ENCODE results near the gene B3GLCT. TPM values are rescaled to one million over a fixed set of nuclear protein-coding genes. Genes with fewer than 3 reads are reported as not detected.
A peak's percentile ranks its signal among the peaks of the same experiment; 100 is the strongest.

B3GLCT gene
- total and polyA plus RNA-seq, 2 experiments from 2014 or later = 2.2 to 4.4 TPM

DNA sequence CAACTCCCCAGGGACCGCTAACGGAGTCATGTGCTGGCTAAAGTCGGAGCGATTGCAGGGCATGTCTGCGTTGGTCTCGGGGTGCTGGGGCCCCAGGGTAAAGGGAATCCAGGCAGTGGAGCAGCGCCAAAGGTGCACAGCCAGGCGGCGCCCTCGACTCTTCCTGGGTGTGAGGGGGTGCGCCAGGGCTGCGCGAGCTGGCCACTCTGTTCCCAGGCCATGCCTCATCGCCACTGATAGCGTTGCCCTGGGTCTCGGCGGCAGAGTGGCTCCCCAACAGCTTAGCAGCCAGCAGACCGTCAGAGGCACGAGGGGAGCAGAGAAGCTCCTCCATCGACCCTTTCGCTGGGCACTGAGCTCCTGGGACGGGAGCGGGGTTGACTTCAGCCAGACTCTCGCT, 152.7 kb downstream of the B3GLCT start:
- H3F3A ChIP-seq (replicated peaks; ENCODE audit: low read depth) = no peaks in the 10 kb centered on the region
- Mint-ChIP-seq H3K36me3 (ENCODE audit: low read depth) (peaks cover 25% of the 10 kb centered on the region), H3K27ac (no peak overlapping the region), H3K9me3 (peaks cover 42% of the 10 kb centered on the region), H3K27me3 (ENCODE audit: insufficient read depth, low read depth, poor library complexity) (peaks cover 6% of the 10 kb centered on the region), H3K4me1 (peaks cover 6% of the 10 kb centered on the region; the same call in 2 of the 3 replicates), H3K4me3 (no peak overlapping the region)
- no peak overlapping the region for H3K4me3 ChIP-seq
- peaks cover 6% of the 10 kb centered on the region for H3K36me3 ChIP-seq (ENCODE audit: insufficient read depth)
- no peaks in the 10 kb centered on the region for H3K79me2 ChIP-seq (replicated peaks; ENCODE audit: insufficient read depth)
- H3K4me1 ChIP-seq (ENCODE audit: insufficient read depth) = no peaks in the 10 kb centered on the region
- no peaks in the 10 kb centered on the region for H3K27me3 ChIP-seq (ENCODE audit: insufficient read depth)
- H3K9me2 ChIP-seq (ENCODE audit: insufficient read depth) = 0 out of 2 replicates have a peak, but pooled peaks cover 8% of the 10 kb centered on the region
- no peak overlapping the region for H3K27ac ChIP-seq (ENCODE audit: low read depth)
- TF ChIP-seq, protein P1, sequence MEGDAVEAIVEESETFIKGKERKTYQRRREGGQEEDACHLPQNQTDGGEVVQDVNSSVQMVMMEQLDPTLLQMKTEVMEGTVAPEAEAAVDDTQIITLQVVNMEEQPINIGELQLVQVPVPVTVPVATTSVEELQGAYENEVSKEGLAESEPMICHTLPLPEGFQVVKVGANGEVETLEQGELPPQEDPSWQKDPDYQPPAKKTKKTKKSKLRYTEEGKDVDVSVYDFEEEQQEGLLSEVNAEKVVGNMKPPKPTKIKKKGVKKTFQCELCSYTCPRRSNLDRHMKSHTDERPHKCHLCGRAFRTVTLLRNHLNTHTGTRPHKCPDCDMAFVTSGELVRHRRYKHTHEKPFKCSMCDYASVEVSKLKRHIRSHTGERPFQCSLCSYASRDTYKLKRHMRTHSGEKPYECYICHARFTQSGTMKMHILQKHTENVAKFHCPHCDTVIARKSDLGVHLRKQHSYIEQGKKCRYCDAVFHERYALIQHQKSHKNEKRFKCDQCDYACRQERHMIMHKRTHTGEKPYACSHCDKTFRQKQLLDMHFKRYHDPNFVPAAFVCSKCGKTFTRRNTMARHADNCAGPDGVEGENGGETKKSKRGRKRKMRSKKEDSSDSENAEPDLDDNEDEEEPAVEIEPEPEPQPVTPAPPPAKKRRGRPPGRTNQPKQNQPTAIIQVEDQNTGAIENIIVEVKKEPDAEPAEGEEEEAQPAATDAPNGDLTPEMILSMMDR (conservative IDR thresholded peaks at IDR 0.05; ENCODE audit: low read depth in 2 of 2) = peak in 1 of 2 experiments; percentile 45; a peak in 2 of 4 replicates
- no peak for TF ChIP-seq STAT1 (IDR thresholded peaks at IDR 0.05; ENCODE audit: unreplicated experiment)
- TF ChIP-seq, protein P2, sequence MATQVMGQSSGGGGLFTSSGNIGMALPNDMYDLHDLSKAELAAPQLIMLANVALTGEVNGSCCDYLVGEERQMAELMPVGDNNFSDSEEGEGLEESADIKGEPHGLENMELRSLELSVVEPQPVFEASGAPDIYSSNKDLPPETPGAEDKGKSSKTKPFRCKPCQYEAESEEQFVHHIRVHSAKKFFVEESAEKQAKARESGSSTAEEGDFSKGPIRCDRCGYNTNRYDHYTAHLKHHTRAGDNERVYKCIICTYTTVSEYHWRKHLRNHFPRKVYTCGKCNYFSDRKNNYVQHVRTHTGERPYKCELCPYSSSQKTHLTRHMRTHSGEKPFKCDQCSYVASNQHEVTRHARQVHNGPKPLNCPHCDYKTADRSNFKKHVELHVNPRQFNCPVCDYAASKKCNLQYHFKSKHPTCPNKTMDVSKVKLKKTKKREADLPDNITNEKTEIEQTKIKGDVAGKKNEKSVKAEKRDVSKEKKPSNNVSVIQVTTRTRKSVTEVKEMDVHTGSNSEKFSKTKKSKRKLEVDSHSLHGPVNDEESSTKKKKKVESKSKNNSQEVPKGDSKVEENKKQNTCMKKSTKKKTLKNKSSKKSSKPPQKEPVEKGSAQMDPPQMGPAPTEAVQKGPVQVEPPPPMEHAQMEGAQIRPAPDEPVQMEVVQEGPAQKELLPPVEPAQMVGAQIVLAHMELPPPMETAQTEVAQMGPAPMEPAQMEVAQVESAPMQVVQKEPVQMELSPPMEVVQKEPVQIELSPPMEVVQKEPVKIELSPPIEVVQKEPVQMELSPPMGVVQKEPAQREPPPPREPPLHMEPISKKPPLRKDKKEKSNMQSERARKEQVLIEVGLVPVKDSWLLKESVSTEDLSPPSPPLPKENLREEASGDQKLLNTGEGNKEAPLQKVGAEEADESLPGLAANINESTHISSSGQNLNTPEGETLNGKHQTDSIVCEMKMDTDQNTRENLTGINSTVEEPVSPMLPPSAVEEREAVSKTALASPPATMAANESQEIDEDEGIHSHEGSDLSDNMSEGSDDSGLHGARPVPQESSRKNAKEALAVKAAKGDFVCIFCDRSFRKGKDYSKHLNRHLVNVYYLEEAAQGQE (IDR thresholded peaks at IDR 0.05; ENCODE audit: unreplicated experiment) = no peak
- peak overlapping the region; percentile 89 for H2AFZ ChIP-seq
- no peak overlapping the region for H3K4me2 ChIP-seq
- no peaks in the 10 kb centered on the region for H4K20me1 ChIP-seq (replicated peaks; ENCODE audit: insufficient read depth)
- peak; percentile 48 for DNase-seq (ENCODE audit: low spot score)
- ATAC-seq = peak; percentile 95

DNA sequence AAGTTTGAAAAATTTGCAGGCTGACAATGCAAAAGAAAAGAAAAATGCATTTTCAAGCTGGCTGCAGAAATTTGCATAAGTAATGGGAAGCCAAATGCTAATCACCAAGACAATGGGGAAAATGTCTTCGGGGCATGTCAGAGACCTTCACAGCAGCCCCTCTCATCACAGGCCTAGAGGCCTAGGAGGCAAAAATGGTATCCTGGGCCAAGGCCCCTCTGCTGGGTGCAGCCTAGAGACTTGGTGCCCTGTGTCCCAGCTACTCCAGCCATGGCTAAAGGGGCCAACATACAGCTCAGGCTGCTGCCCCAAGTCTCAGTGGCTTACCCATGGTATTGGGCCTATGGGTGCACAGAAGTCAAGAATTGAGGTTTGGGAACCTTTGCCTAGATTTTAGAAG, 155.2 kb downstream of the B3GLCT start:
- no peaks in the 10 kb centered on the region for H3K27me3 ChIP-seq (ENCODE audit: insufficient read depth)
- H3F3A ChIP-seq (replicated peaks; ENCODE audit: low read depth) = no peaks in the 10 kb centered on the region
- peaks cover 6% of the 10 kb centered on the region; the same call in 2 of the 3 replicates for H3K4me1 Mint-ChIP-seq
- peaks cover 4% of the 10 kb centered on the region for H3K27me3 Mint-ChIP-seq (ENCODE audit: insufficient read depth, low read depth, poor library complexity)
- DNase-seq (ENCODE audit: low spot score) (no peak), ATAC-seq (no peak)
- no peaks in the 10 kb centered on the region for H3K4me1 ChIP-seq (ENCODE audit: insufficient read depth)
- H3K27ac Mint-ChIP-seq = no peak overlapping the region
- no peak overlapping the region for H2AFZ ChIP-seq
- H3K9me2 ChIP-seq (ENCODE audit: insufficient read depth) = no peaks in the 10 kb centered on the region; the same call in none of the 2 replicates
- H4K20me1 ChIP-seq (replicated peaks; ENCODE audit: insufficient read depth) = no peaks in the 10 kb centered on the region
- peaks cover 6% of the 10 kb centered on the region for H3K36me3 ChIP-seq (ENCODE audit: insufficient read depth)
- no peak overlapping the region for H3K27ac ChIP-seq (ENCODE audit: low read depth)
- H3K9me3 Mint-ChIP-seq = peaks cover 55% of the 10 kb centered on the region
- no peaks in the 10 kb centered on the region for H3K79me2 ChIP-seq (replicated peaks; ENCODE audit: insufficient read depth)
- H3K4me3 ChIP-seq = no peak overlapping the region
- no peak overlapping the region for H3K4me3 Mint-ChIP-seq
- H3K36me3 Mint-ChIP-seq (ENCODE audit: low read depth) = peaks cover 25% of the 10 kb centered on the region
- H3K4me2 ChIP-seq = no peak overlapping the region
- TF ChIP-seq ZNF331 (CRISPR knock-in tag; IDR thresholded peaks at IDR 0.05; ENCODE audit: low read depth) = no peak
- TF ChIP-seq, protein P2 (IDR thresholded peaks at IDR 0.05; ENCODE audit: unreplicated experiment) = no peak
- no peak for TF ChIP-seq NANOG (IDR thresholded peaks at IDR 0.05; ENCODE audit: borderline replicate concordance)
- TF ChIP-seq, protein P1 (conservative IDR thresholded peaks at IDR 0.05; ENCODE audit: low read depth in 2 of 2) = no peak
- TF ChIP-seq EZH2phosphoT487 (IDR thresholded peaks at IDR 0.05; ENCODE audit: unreplicated experiment) = no peak
- no peak for TF ChIP-seq POLR2AphosphoS5 (IDR thresholded peaks at IDR 0.05; ENCODE audit: low read depth)
- TF ChIP-seq, protein P3, sequence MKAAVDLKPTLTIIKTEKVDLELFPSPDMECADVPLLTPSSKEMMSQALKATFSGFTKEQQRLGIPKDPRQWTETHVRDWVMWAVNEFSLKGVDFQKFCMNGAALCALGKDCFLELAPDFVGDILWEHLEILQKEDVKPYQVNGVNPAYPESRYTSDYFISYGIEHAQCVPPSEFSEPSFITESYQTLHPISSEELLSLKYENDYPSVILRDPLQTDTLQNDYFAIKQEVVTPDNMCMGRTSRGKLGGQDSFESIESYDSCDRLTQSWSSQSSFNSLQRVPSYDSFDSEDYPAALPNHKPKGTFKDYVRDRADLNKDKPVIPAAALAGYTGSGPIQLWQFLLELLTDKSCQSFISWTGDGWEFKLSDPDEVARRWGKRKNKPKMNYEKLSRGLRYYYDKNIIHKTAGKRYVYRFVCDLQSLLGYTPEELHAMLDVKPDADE (IDR thresholded peaks at IDR 0.05) = no peak
- TF ChIP-seq EZH2 (IDR thresholded peaks at IDR 0.05; ENCODE audit: low read depth, unreplicated experiment) = no peak
- no peak for TF ChIP-seq ZNF114 (CRISPR knock-in tag; IDR thresholded peaks at IDR 0.05)
- no peak for TF ChIP-seq CREB1 (CRISPR knock-in tag; IDR thresholded peaks at IDR 0.05; ENCODE audit: low read depth)
- no peak for TF ChIP-seq JUNB (IDR thresholded peaks at IDR 0.05; ENCODE audit: unreplicated experiment)
